Natural killer cell (primary cell): ENCODE results near the gene CSH2. TPM values are rescaled to one million over a fixed set of nuclear protein-coding genes. Genes with fewer than 3 reads are reported as not detected.

Experiments
- ATAC-seq, 3 donors: fragments of 150-1000 bp in 2 of 3; fragments of 200-7000 bp in 1 of 3; cut with Tn5 transposase; 1 replicate in 1 of 3; 2 replicates in 2 of 3; pipeline ENCODE4 v1.10.0; 2021; ENCODE audit warnings: mild to moderate bottlenecking in 2 of 3, moderate library complexity in 2 of 3
- DNase-seq, 2 donors: peaks; one replicate each; pipeline versions ENCODE4 v3.0.0 to v3.0.0-alpha.2; 2013 to 2021; ENCODE audit warnings: mixed read lengths in 1 of 2
- H3K27ac ChIP-seq: one replicate; pipeline ENCODE4 v1.5.1; 2013; ENCODE audit warnings: mild to moderate bottlenecking, low read length
- H3K27me3 ChIP-seq: one replicate; pipeline ENCODE4 v1.6.1; 2013; ENCODE audit warnings: low read length; ENCODE audit not compliant: control insufficient read depth, insufficient read depth
- H3K36me3 ChIP-seq: one replicate; pipeline ENCODE4 v1.6.1; 2013; ENCODE audit warnings: low read length; ENCODE audit not compliant: control insufficient read depth, insufficient read depth
- H3K4me1 ChIP-seq: one replicate; pipeline ENCODE4 v1.6.1; 2013; ENCODE audit warnings: low read length; ENCODE audit not compliant: control insufficient read depth, insufficient read depth
- H3K4me3 ChIP-seq: one replicate; pipeline ENCODE4 v1.5.1; 2013; ENCODE audit warnings: low read length
- H3K9me3 ChIP-seq: one replicate; pipeline ENCODE4 v1.6.1; 2013; ENCODE audit warnings: low read length; ENCODE audit not compliant: control insufficient read depth, insufficient read depth
- H3K27ac Mint-ChIP-seq, 2 donors: one replicate each; pipeline ENCODE4 v1.8.0; 2022; ENCODE audit warnings: mild to moderate bottlenecking in 2 of 2, mixed read lengths in 2 of 2, moderate library complexity in 1 of 2
- H3K27me3 Mint-ChIP-seq, 2 donors: one replicate each; pipeline ENCODE4 v1.8.0; 2022; ENCODE audit warnings: low read depth in 2 of 2, mixed read lengths in 2 of 2
- H3K36me3 Mint-ChIP-seq: one replicate; pipeline ENCODE4 v1.8.0; 2022; ENCODE audit warnings: mixed read lengths
- H3K4me1 Mint-ChIP-seq, 2 donors: one replicate each; pipeline ENCODE4 v1.8.0; 2022; ENCODE audit warnings: mixed read lengths in 2 of 2
- H3K4me3 Mint-ChIP-seq: one replicate; pipeline ENCODE4 v1.8.0; 2022; ENCODE audit warnings: mild to moderate bottlenecking, moderate library complexity, mixed read lengths
- H3K9me3 Mint-ChIP-seq, 2 donors: one replicate each; pipeline ENCODE4 v1.8.0; 2022; ENCODE audit warnings: mixed read lengths in 2 of 2
- CTCF ChIP-seq: fragments of 200-600 bp; IDR thresholded peaks from one replicate; pipeline ENCODE4 v1.8.0; 2022; ENCODE audit warnings: antibody characterized with exemption
- WGBS: methylation state at CpG from one replicate; pipeline ENCODE4 v1.1.7; 2013; ENCODE audit warnings: missing lambda C conversion rate; ENCODE audit not compliant: insufficient coverage; 5-methylcytosine and 5-hydroxymethylcytosine counted together
- intact Hi-C: fragments of 100-400 bp; cut with micrococcal nuclease; formaldehyde crosslinking; loops from one replicate; pipeline ENCODE4 v1.14.2; 2022
- total RNA-seq, 4 donors: library from RNA; stranded (reverse); fragments of 120-200 nt in 1 of 4; gene quantifications; one replicate each; pipeline versions ENCODE4 v1.2.3 to v1.2.4, GENCODE V29; 2013 to 2022

CSH2 gene
- total RNA-seq, 3 donors from 2014 or later (not counting 1 experiment from before 2014, with no cell fraction given), result not detected

- Mint-ChIP-seq H3K27me3 (no peaks in the 10 kb centered on the region), H3K27ac (peak overlapping the region; percentile 7 to 61), H3K36me3 (peaks cover 21% of the 10 kb centered on the region), H3K4me3 (no peak overlapping the region), H3K9me3 (no peaks in the 10 kb centered on the region), H3K4me1 (peaks cover 38 to 55% of the 10 kb centered on the region in 2 donors)
- H3K36me3 ChIP-seq, result peaks cover 64% of the 10 kb centered on the region
- no peaks in the 10 kb centered on the region for H3K27me3 ChIP-seq
- no peak for ATAC-seq
- H3K9me3 ChIP-seq, result no peaks in the 10 kb centered on the region
- WGBS, result 92% methylated on average over 10 of the region's 13 CpGs
- intact Hi-C loops, result no loop called here
- no peak overlapping the region for H3K4me3 ChIP-seq
- no peak overlapping the region for H3K27ac ChIP-seq
- no peak for DNase-seq
- peaks cover 25% of the 10 kb centered on the region for H3K4me1 ChIP-seq
- TF ChIP-seq CTCF, result no peak
Measured at GRCh38 chr17:63823659-63824331, 49.7 kb downstream of the CSH2 start.

- Histone ChIP-seq H3K4me3 (no peak overlapping the region), H3K36me3 (peaks cover 77% of the 10 kb centered on the region), H3K27ac (no peak overlapping the region), H3K4me1 (peaks cover 15% of the 10 kb centered on the region), H3K9me3 (no peaks in the 10 kb centered on the region), H3K27me3 (no peaks in the 10 kb centered on the region)
- intact Hi-C loops, result no loop called here
- ATAC-seq, result no peak
- peaks cover 30% of the 10 kb centered on the region for H3K36me3 Mint-ChIP-seq
- H3K9me3 Mint-ChIP-seq, result no peaks in the 10 kb centered on the region
- peak overlapping the region; percentile 43 to 68 for H3K27ac Mint-ChIP-seq
- no peak for DNase-seq
- no peak overlapping the region for H3K4me3 Mint-ChIP-seq
- TF ChIP-seq CTCF, result no peak
- H3K4me1 Mint-ChIP-seq, result peaks cover 29 to 44% of the 10 kb centered on the region in 2 donors
- H3K27me3 Mint-ChIP-seq, result no peaks in the 10 kb centered on the region
Measured at GRCh38 chr17:63822537-63822936, 50.9 kb downstream of the CSH2 start.

Other genes with a start within 250 kb of the CSH2 start
- 100 to 1,000 TPM; 513 to 546 (median 524) TPM for gene LIMD2, start 173.6 kb downstream of the CSH2 start, total RNA-seq
- 10 to 100 TPM; 72.6 to 83.1 (median 78.2) TPM for gene STRADA, start 131.9 kb downstream of the CSH2 start, total RNA-seq
- gene CCDC47, start 100.1 kb downstream of the CSH2 start, total RNA-seq, result 10 to 100 TPM; 37.9 to 45.2 (median 41.7) TPM
- gene DDX42, start 99.5 kb downstream of the CSH2 start, total RNA-seq, result 100 to 1,000 TPM in 2 of 3 donors, 10 to 100 TPM in 1; 80.1 to 127 (median 110) TPM
- gene PSMC5, start 46.2 kb downstream of the CSH2 start, total RNA-seq, result 100 to 1,000 TPM in 2 of 3 donors, 10 to 100 TPM in 1; 91.3 to 114 (median 100) TPM
- gene FTSJ3, start 46.0 kb downstream of the CSH2 start, total RNA-seq, result 10 to 100 TPM; 35.2 to 53.5 (median 51.6) TPM
- gene SMARCD2, start 31.0 kb downstream of the CSH2 start, total RNA-seq, result 100 to 1,000 TPM; 131 to 162 (median 139) TPM
- gene GH2, start 8.3 kb upstream of the CSH2 start, total RNA-seq, result not detected
- not detected for gene CSH1, start 22.9 kb upstream of the CSH2 start, total RNA-seq
- gene CSHL1, start 37.6 kb upstream of the CSH2 start, total RNA-seq, result not detected
- gene GH1, start 45.2 kb upstream of the CSH2 start, total RNA-seq, result not detected
- gene CD79B, start 58.7 kb upstream of the CSH2 start, total RNA-seq, result 10 to 100 TPM; 26.9 to 28.9 (median 27.2) TPM
- gene SCN4A, start 99.2 kb upstream of the CSH2 start, total RNA-seq, result under 1 TPM; 0.10 to 0.14 (median 0.14) TPM
- gene PRR29, start 124.7 kb upstream of the CSH2 start, total RNA-seq, result 1 to 10 TPM in 2 of 3 donors, under 1 TPM in 1; 0.92 to 1.6 (median 1.6) TPM
- 10 to 100 TPM; 73.2 to 91.0 (median 78.0) TPM for gene ICAM2, start 147.0 kb upstream of the CSH2 start, total RNA-seq